GM12878 (cell line): Measurements from ENCODE around the gene ATRNL1. TPM values are rescaled to one million over a fixed set of nuclear protein-coding genes. Genes with fewer than 3 reads are reported as not detected.

Experiments
- ATAC-seq: fragments of 200-7000 bp; cut with Tn5 transposase; 3 replicates; pipeline ENCODE4 v1.9.1; 2020; ENCODE audit warnings: mild to moderate bottlenecking, moderate library complexity
- BruUV-seq: library from RNA; stranded (reverse); fragments of 400-500 nt; replicated peaks from 2 replicates; lab custom pipeline; 2021; lab: Mats Ljungman, UMichigan
- CTCF ChIA-PET: fragments of 300-600 bp; sonication (Branson Sonifier 250); formaldehyde crosslinking; extraction: SDS; loops from one replicate; lab custom pipeline; 2021; ENCODE audit warnings: inconsistent platforms; lab: Yijun Ruan, JAX
- POLR2A ChIA-PET: fragments of 350-600 bp; formaldehyde crosslinking; extraction: SDS; loops from one replicate; lab custom pipeline; 2021; ENCODE audit warnings: inconsistent platforms; lab: Charles Lee
- RAD21 ChIA-PET: fragments of 300-600 bp; sonication (Branson Sonifier 250); formaldehyde crosslinking; loops from one replicate; lab custom pipeline; 2023; ENCODE audit warnings: antibody characterized with exemption; ENCODE audit not compliant: unreplicated experiment; lab: Charles Lee
- SMC1A ChIA-PET: fragments of 300-600 bp; sonication (Branson Sonifier 250); formaldehyde crosslinking; loops from one replicate; lab custom pipeline; 2023; ENCODE audit not compliant: unreplicated experiment, uncharacterized antibody; lab: Charles Lee
- DNase-seq: peaks from one replicate; pipeline ENCODE4 v3.0.0-alpha.2; 2011; ENCODE audit warnings: low read depth, low spot score
- FAIRE-seq: peaks from 3 replicates; lab custom pipeline; 2011; peaks lifted over from hg19 to GRCh38; lab: Jason Lieb, UNC
- H2AFZ ChIP-seq: 2 replicates; pipeline ENCODE4 v1.6.0; 2011; ENCODE audit warnings: low read depth, low read length, control low read depth; ENCODE audit not compliant: control insufficient read depth
- H3K27ac ChIP-seq: 2 replicates; pipeline ENCODE4 v1.5.1; 2011; ENCODE audit warnings: control low read depth; ENCODE audit not compliant: control insufficient read depth, insufficient read depth
- H3K27me3 ChIP-seq, 2 experiments: replicated peaks in 1 of 2; 2 replicates each; pipeline versions ENCODE4 v1.6.0 to v1.6.1; 2011; ENCODE audit warnings: low read length in 1 of 2; ENCODE audit not compliant: control insufficient read depth in 2 of 2, insufficient read depth in 2 of 2
- H3K36me3 ChIP-seq, 2 experiments: 2 replicates each; pipeline ENCODE4 v1.5.1; 2011; ENCODE audit warnings: low read length in 1 of 2; ENCODE audit not compliant: control insufficient read depth in 2 of 2, insufficient read depth in 2 of 2
- H3K4me1 ChIP-seq: 2 replicates; pipeline ENCODE4 v1.6.1; 2011; ENCODE audit warnings: mild to moderate bottlenecking, low read length, moderate library complexity, mixed read lengths; ENCODE audit not compliant: control insufficient read depth, insufficient read depth
- H3K4me2 ChIP-seq: 2 replicates; pipeline ENCODE4 v1.6.0; 2011; ENCODE audit warnings: control low read depth; ENCODE audit not compliant: control insufficient read depth, insufficient read depth
- H3K4me3 ChIP-seq: fragments of 200-600 bp; sonication (generic); 2 replicates; pipeline ENCODE4 v1.5.1; 2016
- H3K79me2 ChIP-seq: 2 replicates; pipeline ENCODE4 v1.6.0; 2011; ENCODE audit warnings: low read length; ENCODE audit not compliant: control insufficient read depth, insufficient read depth
- H3K9ac ChIP-seq: 2 replicates; pipeline ENCODE4 v1.8.0; 2011; ENCODE audit warnings: low read length, control low read depth, mixed read lengths; ENCODE audit not compliant: control insufficient read depth, insufficient read depth
- H3K9me3 ChIP-seq: replicated peaks from 3 replicates; pipeline ENCODE4 v1.5.1; 2011; ENCODE audit warnings: mild to moderate bottlenecking, low read length; ENCODE audit not compliant: control insufficient read depth, insufficient read depth
- H4K20me1 ChIP-seq: 2 replicates; pipeline ENCODE4 v1.6.0; 2011; ENCODE audit not compliant: control insufficient read depth, insufficient read depth
- ATF7 ChIP-seq: fragments of 450-650 bp; IDR thresholded peaks from 2 replicates; pipeline ENCODE4 v1.6.1; 2016; ENCODE audit warnings: low read depth, mild to moderate bottlenecking
- CHD1 ChIP-seq: IDR thresholded peaks from 2 replicates; pipeline ENCODE4 v1.6.1; 2012; ENCODE audit warnings: low read depth, low read length, improper control_type of control experiment
- E2F4 ChIP-seq: IDR thresholded peaks from 2 replicates; pipeline ENCODE4 v1.6.1; 2012; ENCODE audit warnings: low read depth, low read length, improper control_type of control experiment
- HCFC1 ChIP-seq: fragments of 150-350 bp; IDR thresholded peaks from 2 replicates; pipeline ENCODE4 v1.6.1; 2014; ENCODE audit warnings: low read length
- IRF4 ChIP-seq: IDR thresholded peaks from 2 replicates; pipeline ENCODE4 v1.6.1; 2011; ENCODE audit warnings: low read depth, low read length
- IRF5 ChIP-seq: fragments of 450-650 bp; IDR thresholded peaks from 2 replicates; pipeline ENCODE4 v1.6.1; 2017; ENCODE audit warnings: borderline replicate concordance
- MEF2B ChIP-seq: fragments of 450-650 bp; IDR thresholded peaks from 2 replicates; pipeline ENCODE4 v1.6.1; 2018; ENCODE audit warnings: mild to moderate bottlenecking, moderate library complexity; ENCODE audit not compliant: partially characterized antibody, poor library complexity, severe bottlenecking
- MYB ChIP-seq: fragments of 150-350 bp; IDR thresholded peaks from 2 replicates; pipeline ENCODE4 v1.6.1; 2014; ENCODE audit warnings: mild to moderate bottlenecking, low read depth, low read length, borderline replicate concordance
- NR2C2 ChIP-seq: IDR thresholded peaks from 2 replicates; pipeline ENCODE4 v1.6.1; 2011; ENCODE audit warnings: borderline replicate concordance, low read depth; ENCODE audit not compliant: control insufficient read depth, insufficient read length
- PBX3 ChIP-seq: IDR thresholded peaks from 2 replicates; pipeline ENCODE4 v1.6.1; 2011; ENCODE audit warnings: mild to moderate bottlenecking, low read depth, low read length, moderate library complexity; ENCODE audit not compliant: insufficient replicate concordance
- POLR2A ChIP-seq: IDR thresholded peaks from 2 replicates; pipeline ENCODE4 v1.6.1; 2011; ENCODE audit warnings: low read depth, mild to moderate bottlenecking, low read length
- POLR2AphosphoS2 ChIP-seq: IDR thresholded peaks from 2 replicates; pipeline ENCODE4 v1.6.1; 2011; ENCODE audit warnings: low read depth, mild to moderate bottlenecking, low read length, improper control_type of control experiment, moderate library complexity
- POU2F2 ChIP-seq: IDR thresholded peaks from 3 replicates; pipeline ENCODE4 v1.6.1; 2011; ENCODE audit warnings: low read depth, mild to moderate bottlenecking, low read length, borderline replicate concordance
- SREBF1 ChIP-seq: IDR thresholded peaks from 2 replicates; pipeline ENCODE4 v1.6.1; 2012; ENCODE audit warnings: mild to moderate bottlenecking, low read length
- YBX1 ChIP-seq: fragments of 450-650 bp; IDR thresholded peaks from 2 replicates; pipeline ENCODE4 v1.6.1; 2016; ENCODE audit warnings: antibody characterized with exemption
- ZNF217 ChIP-seq: fragments of 450-650 bp; IDR thresholded peaks from 2 replicates; pipeline ENCODE4 v1.6.1; 2017; ENCODE audit warnings: antibody characterized with exemption, mild to moderate bottlenecking
- ZNF622 ChIP-seq: fragments of 450-650 bp; IDR thresholded peaks from 2 replicates; pipeline ENCODE4 v1.6.1; 2017; ENCODE audit warnings: mild to moderate bottlenecking, inconsistent platforms
- WGBS: methylation state at CpG from one replicate; pipeline ENCODE4 v1.1.6; 2016; ENCODE audit warnings: low lambda C conversion rate; ENCODE audit not compliant: insufficient replicate concordance, insufficient coverage; ENCODE audit errors: missing lambda C conversion rate; 5-methylcytosine and 5-hydroxymethylcytosine counted together
- in situ Hi-C: fragments of 300-500 bp; cut with MboI; formaldehyde crosslinking; loops from 9 replicates; pipeline ENCODE4 v1.14.3; 2018; ENCODE audit warnings: mixed read lengths
- intact Hi-C: fragments of 100-400 bp; cut with micrococcal nuclease; formaldehyde crosslinking; loops from one replicate; pipeline ENCODE4 v1.14.2; 2022; ENCODE audit not compliant: unreplicated experiment
- polyA plus RNA-seq, 11 experiments: library from polyadenylated mRNA; depleted of rRNA in 4 of 11; unstranded in 6 of 11; stranded (reverse) in 5 of 11; fragments of >200 nt; fragmentation: Nextera tagmentation in 4 of 11; fragmentation: Illumina TruSeq in 1 of 11; extraction: Ambion mirVana in 4 of 11; extraction: Trizol in 1 of 11; gene quantifications; 1 replicate in 1 of 11; 2 replicates in 10 of 11; pipeline versions ENCODE4 v1.2.1 to v1.2.3, GENCODE V29; 2011 to 2016; ENCODE audit warnings: inconsistent platforms in 2 of 11, missing spikeins in 2 of 11, low read depth in 1 of 11
- total RNA-seq, 4 experiments: library from RNA; depleted of rRNA in 3 of 4; stranded (reverse); fragments of >200 nt in 3 of 4; fragmentation: Illumina TruSeq in 1 of 4; extraction: Trizol in 1 of 4; gene quantifications; 2 replicates each; pipeline versions ENCODE4 v1.2.1 to v1.2.3, GENCODE V29; 2013 to 2021

Gene ATRNL1
- total and polyA plus RNA-seq, 10 of the 15 experiments (the other 5 are each of a cell fraction or from before 2014, with no cell fraction given), result 0.03 to 1.4 (median 0.34) TPM

GRCh38 chr10:115871855-115872254 lies 778.7 kb downstream of the ATRNL1 start:
- 36% methylated on average over 1 of the region's 1 CpG for WGBS
- Histone ChIP-seq H2AFZ (no peak overlapping the region), H3K9ac (no peak overlapping the region), H3K27me3 (no peaks in the 10 kb centered on the region), H4K20me1 (no peaks in the 10 kb centered on the region), H3K4me2 (no peak overlapping the region), H3K4me1 (no peaks in the 10 kb centered on the region), H3K79me2 (no peaks in the 10 kb centered on the region), H3K9me3 (no peaks in the 10 kb centered on the region), H3K36me3 (no peaks in the 10 kb centered on the region), H3K27ac (no peak overlapping the region), H3K4me3 (no peak overlapping the region)
- no TSS peak for BruUV-seq
- TF ChIP-seq SREBF1 (no peak), MEF2B (no peak), IRF4 (no peak), YBX1 (no peak)
- intact Hi-C loops, result no loop called here
- DNase-seq (no peak), FAIRE-seq (no peak), ATAC-seq (no peak)
- in situ Hi-C loops, result no loop called here
- SMC1A ChIA-PET, result no interaction called here
- CTCF ChIA-PET, result no interaction called here
- POLR2A ChIA-PET, result no interaction called here
- RAD21 ChIA-PET, result no interaction called here

GRCh38 chr10:115875172-115875571 lies 782.0 kb downstream of the ATRNL1 start:
- H3K27ac ChIP-seq, result no peak overlapping the region
- H3K9ac ChIP-seq, result no peak overlapping the region
- H3K9me3 ChIP-seq, result no peaks in the 10 kb centered on the region
- H3K4me2 ChIP-seq, result no peak overlapping the region
- intact Hi-C loops (no loop called here), in situ Hi-C loops (no loop called here)
- 2% methylated on average over 2 of the region's 2 CpGs for WGBS
- DNase-seq (no peak), ATAC-seq (no peak), FAIRE-seq (no peak)
- ChIA-PET POLR2A (no interaction called here), RAD21 (no interaction called here), CTCF (no interaction called here), SMC1A (no interaction called here)
- no peaks in the 10 kb centered on the region for H3K36me3 ChIP-seq
- no peaks in the 10 kb centered on the region for H3K27me3 ChIP-seq
- H4K20me1 ChIP-seq, result no peaks in the 10 kb centered on the region
- no TSS peak for BruUV-seq
- H3K4me1 ChIP-seq, result peaks cover 6% of the 10 kb centered on the region
- no peaks in the 10 kb centered on the region for H3K79me2 ChIP-seq
- H2AFZ ChIP-seq, result no peak overlapping the region
- H3K4me3 ChIP-seq, result no peak overlapping the region
- TF ChIP-seq ZNF217 (no peak), HCFC1 (no peak), ZNF622 (no peak), POLR2A (no peak), PBX3 (no peak), IRF5 (no peak), POU2F2 (no peak), NR2C2 (no peak), E2F4 (no peak), CHD1 (no peak), ATF7 (no peak), MYB (no peak), POLR2AphosphoS2 (no peak)
